Liver (tissue), 9 donors: ENCODE data around the gene CMC1. TPM values are rescaled to one million over a fixed set of nuclear protein-coding genes. Genes with fewer than 3 reads are reported as not detected.

Source experiments
- DNase-seq: peaks from one replicate; pipeline ENCODE4 v3.0.0-alpha.2; 2017; ENCODE audit warnings: low spot score
- H3K27ac ChIP-seq, 2 donors: one replicate each; pipeline ENCODE4 v1.7.0; 2013; ENCODE audit warnings: inconsistent platforms in 2 of 2, low read length in 2 of 2, control low read depth in 1 of 2, low read depth in 1 of 2, mild to moderate bottlenecking in 1 of 2
- H3K27me3 ChIP-seq, 4 donors: one replicate each; pipeline versions ENCODE4 v1.6.1 to v1.7.0; 2013; ENCODE audit warnings: low read length in 3 of 4, inconsistent platforms in 1 of 4, mild to moderate bottlenecking in 1 of 4, moderate library complexity in 1 of 4; ENCODE audit not compliant: control insufficient read depth in 4 of 4, insufficient read depth in 4 of 4
- H3K36me3 ChIP-seq, 4 donors: one replicate each; pipeline versions ENCODE4 v1.6.1 to v1.7.0; 2013; ENCODE audit warnings: low read length in 3 of 4, mild to moderate bottlenecking in 3 of 4, low read depth in 1 of 4, moderate library complexity in 1 of 4; ENCODE audit not compliant: control insufficient read depth in 4 of 4, insufficient read depth in 3 of 4
- H3K4me1 ChIP-seq, 4 donors: one replicate each; pipeline versions ENCODE4 v1.6.1 to v1.7.0; 2013; ENCODE audit warnings: low read length in 3 of 4, mild to moderate bottlenecking in 3 of 4, moderate library complexity in 1 of 4; ENCODE audit not compliant: control insufficient read depth in 4 of 4, insufficient read depth in 4 of 4
- H3K4me3 ChIP-seq, 3 donors: one replicate each; pipeline versions ENCODE4 v1.6.1 to v1.7.0; 2013; ENCODE audit warnings: low read length in 3 of 3, control low read depth in 1 of 3, low read depth in 1 of 3, mild to moderate bottlenecking in 1 of 3
- H3K9ac ChIP-seq, 2 donors: one replicate each; pipeline ENCODE4 v1.7.0; 2013; ENCODE audit warnings: low read length in 2 of 2, mild to moderate bottlenecking in 2 of 2, moderate library complexity in 2 of 2, control low read depth in 1 of 2, low read depth in 1 of 2
- H3K9me3 ChIP-seq, 4 donors: one replicate each; pipeline versions ENCODE4 v1.6.1 to v1.7.0; 2013; ENCODE audit warnings: low read length in 3 of 4; ENCODE audit not compliant: control insufficient read depth in 4 of 4
- CTCF ChIP-seq: fragments of 150-350 bp; IDR thresholded peaks from 2 replicates; pipeline ENCODE4 v1.5.1; 2017; ENCODE audit warnings: improper control_type of control experiment, low read depth, low read length; ENCODE audit not compliant: missing input control
- EGR1 ChIP-seq, 2 donors: IDR thresholded peaks; 2 replicates each; pipeline ENCODE4 v1.6.1; 2016 to 2018; ENCODE audit warnings: antibody characterized with exemption in 2 of 2, low read depth in 2 of 2
- FOXA1 ChIP-seq: IDR thresholded peaks from 2 replicates; pipeline ENCODE4 v1.6.1; 2016; ENCODE audit warnings: antibody characterized with exemption
- FOXA2 ChIP-seq: IDR thresholded peaks from 2 replicates; pipeline ENCODE4 v1.6.1; 2016; ENCODE audit warnings: antibody characterized with exemption
- HNF4A ChIP-seq, 2 donors: conservative IDR thresholded peaks; 2 replicates each; pipeline ENCODE4 v1.6.1; 2016; ENCODE audit warnings: antibody characterized with exemption in 2 of 2, mild to moderate bottlenecking in 2 of 2
- JUND ChIP-seq, 2 donors: IDR thresholded peaks; 2 replicates each; pipeline ENCODE4 v1.6.1; 2016; ENCODE audit warnings: antibody characterized with exemption in 2 of 2
- TAF1 ChIP-seq: conservative IDR thresholded peaks from 2 replicates; pipeline ENCODE4 v1.6.1; 2016; ENCODE audit warnings: antibody characterized with exemption, mild to moderate bottlenecking
- WGBS: extraction: QIAGEN DNeasy Blood & Tissue Kit; methylation state at CpG from one replicate; pipeline ENCODE4 v1.1.7; 2013; 5-methylcytosine and 5-hydroxymethylcytosine counted together
- polyA plus RNA-seq, 2 donors: library from polyadenylated mRNA; stranded (reverse) in 1 of 2; unstranded in 1 of 2; fragments of 200-250 nt in 1 of 2; fragments of >200 nt in 1 of 2; fragmentation: Nextera tagmentation in 1 of 2; extraction: Ambion mirVana in 1 of 2; gene quantifications; one replicate each; pipeline versions ENCODE4 v1.2.1 to v1.2.3, GENCODE V29; 2013 to 2015
- total RNA-seq, 2 donors: library from RNA; depleted of rRNA; stranded (reverse); fragments of >200 nt; gene quantifications; one replicate each; pipeline ENCODE4 v1.2.3, GENCODE V29; 2014
- TF ChIP-seq, protein P1 (sequence below): IDR thresholded peaks from 2 replicates; pipeline ENCODE4 v1.6.1; 2016; ENCODE audit warnings: antibody characterized with exemption
- TF ChIP-seq, protein P2 (sequence below): IDR thresholded peaks from 2 replicates; pipeline ENCODE4 v1.6.1; 2016; ENCODE audit warnings: antibody characterized with exemption
- TF ChIP-seq, protein P3 (sequence below): IDR thresholded peaks from 2 replicates; pipeline ENCODE4 v1.6.1; 2016; ENCODE audit warnings: antibody characterized with exemption
- donor health status: healthy.
- donor health status: healthy.
- donor health status: healthy.
- donor health status: healthy.
- donor health status: healthy.

Gene CMC1
- total and polyA plus RNA-seq, 4 donors = 4.2 to 58.4 (median 15.6) TPM

DNA sequence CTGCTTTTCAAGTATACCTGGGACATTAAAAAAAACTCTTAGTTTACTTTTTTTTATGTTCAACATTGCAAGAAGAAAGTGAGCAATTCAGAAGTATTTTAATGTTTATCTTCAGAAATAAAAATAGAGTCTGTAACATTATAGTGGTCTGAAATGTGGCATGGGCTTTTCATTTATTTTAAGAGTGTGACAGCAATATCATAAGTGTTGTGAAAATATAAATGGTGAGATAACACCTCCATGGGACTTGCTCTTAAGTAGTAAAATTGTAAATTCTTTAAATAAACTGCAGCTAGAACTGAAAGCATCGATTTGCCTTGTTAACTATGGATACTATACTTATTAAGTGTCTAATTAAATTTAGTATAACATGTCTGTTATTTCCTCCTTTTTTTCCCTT is 58.3 kb downstream of the CMC1 start:
- no peaks in the 10 kb centered on the region for H3K4me1 ChIP-seq
- H3K27ac ChIP-seq = no peak overlapping the region
- no peak overlapping the region for H3K9ac ChIP-seq
- no peak overlapping the region for H3K4me3 ChIP-seq
- DNase-seq = no peak
- 98% methylated on average over 1 of the region's 1 CpG for WGBS
- TF ChIP-seq FOXA2 = no peak
- no peaks in the 10 kb centered on the region for H3K36me3 ChIP-seq
- H3K9me3 ChIP-seq = no peaks in the 10 kb centered on the region
- no peaks in the 10 kb centered on the region for H3K27me3 ChIP-seq

- H3K27me3 ChIP-seq = no peaks in the 10 kb centered on the region
- H3K9me3 ChIP-seq = no peaks in the 10 kb centered on the region
- H3K4me1 ChIP-seq = no peaks in the 10 kb centered on the region
- no peaks in the 10 kb centered on the region for H3K36me3 ChIP-seq
- DNase-seq = no peak
- TF ChIP-seq, protein P1, sequence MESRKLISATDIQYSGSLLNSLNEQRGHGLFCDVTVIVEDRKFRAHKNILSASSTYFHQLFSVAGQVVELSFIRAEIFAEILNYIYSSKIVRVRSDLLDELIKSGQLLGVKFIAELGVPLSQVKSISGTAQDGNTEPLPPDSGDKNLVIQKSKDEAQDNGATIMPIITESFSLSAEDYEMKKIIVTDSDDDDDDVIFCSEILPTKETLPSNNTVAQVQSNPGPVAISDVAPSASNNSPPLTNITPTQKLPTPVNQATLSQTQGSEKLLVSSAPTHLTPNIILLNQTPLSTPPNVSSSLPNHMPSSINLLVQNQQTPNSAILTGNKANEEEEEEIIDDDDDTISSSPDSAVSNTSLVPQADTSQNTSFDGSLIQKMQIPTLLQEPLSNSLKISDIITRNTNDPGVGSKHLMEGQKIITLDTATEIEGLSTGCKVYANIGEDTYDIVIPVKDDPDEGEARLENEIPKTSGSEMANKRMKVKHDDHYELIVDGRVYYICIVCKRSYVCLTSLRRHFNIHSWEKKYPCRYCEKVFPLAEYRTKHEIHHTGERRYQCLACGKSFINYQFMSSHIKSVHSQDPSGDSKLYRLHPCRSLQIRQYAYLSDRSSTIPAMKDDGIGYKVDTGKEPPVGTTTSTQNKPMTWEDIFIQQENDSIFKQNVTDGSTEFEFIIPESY = no peak
- TF ChIP-seq JUND (IDR thresholded peaks at IDR 0.05) (no peak), HNF4A (conservative IDR thresholded peaks at IDR 0.05) (no peak), TAF1 (no peak), CTCF (no peak), EGR1 (IDR thresholded peaks at IDR 0.05; ENCODE audit: low read depth in 2 of 2) (no peak)
- TF ChIP-seq, protein P2, sequence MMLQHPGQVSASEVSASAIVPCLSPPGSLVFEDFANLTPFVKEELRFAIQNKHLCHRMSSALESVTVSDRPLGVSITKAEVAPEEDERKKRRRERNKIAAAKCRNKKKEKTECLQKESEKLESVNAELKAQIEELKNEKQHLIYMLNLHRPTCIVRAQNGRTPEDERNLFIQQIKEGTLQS = no peak
- H3K27ac ChIP-seq = no peak overlapping the region
- H3K9ac ChIP-seq = no peak overlapping the region
- no peak overlapping the region for H3K4me3 ChIP-seq
- 93% methylated on average over 5 of the region's 5 CpGs for WGBS
Measured at GRCh38 chr3:28300345-28300962, 59.0 kb downstream of the CMC1 start.

- TF ChIP-seq FOXA1 = no peak
- no peaks in the 10 kb centered on the region for H3K4me1 ChIP-seq
- no peaks in the 10 kb centered on the region for H3K27me3 ChIP-seq
- no peaks in the 10 kb centered on the region for H3K36me3 ChIP-seq
- no peak for DNase-seq
- WGBS = 91% methylated on average over 4 of the region's 4 CpGs
- H3K9ac ChIP-seq = no peak overlapping the region
- H3K4me3 ChIP-seq = no peak overlapping the region
- no peak overlapping the region for H3K27ac ChIP-seq
- H3K9me3 ChIP-seq = no peaks in the 10 kb centered on the region
Measured at GRCh38 chr3:28301688-28302087, 60.3 kb downstream of the CMC1 start.

DNA sequence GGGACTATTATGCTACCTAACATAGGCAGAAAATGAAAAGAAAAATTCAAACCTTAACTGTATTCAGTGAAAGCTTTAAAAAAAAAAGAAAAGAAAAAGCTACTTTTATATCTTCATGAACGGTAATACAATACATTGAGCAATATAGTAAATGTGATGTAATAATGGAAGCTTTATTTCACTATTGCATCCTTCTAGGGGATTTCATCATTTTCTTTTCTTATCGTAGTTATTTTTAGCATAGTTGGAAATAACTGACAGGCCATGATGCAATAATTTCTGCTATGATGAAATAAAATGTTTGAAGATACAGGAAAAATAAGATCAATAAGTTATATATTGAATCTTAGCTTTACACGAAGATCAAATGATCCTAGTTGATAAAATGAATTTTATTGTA is 66.8 kb downstream of the CMC1 start:
- H3K4me1 ChIP-seq = no peaks in the 10 kb centered on the region
- no peaks in the 10 kb centered on the region for H3K9me3 ChIP-seq
- no peaks in the 10 kb centered on the region for H3K27me3 ChIP-seq
- TF ChIP-seq, protein P3, sequence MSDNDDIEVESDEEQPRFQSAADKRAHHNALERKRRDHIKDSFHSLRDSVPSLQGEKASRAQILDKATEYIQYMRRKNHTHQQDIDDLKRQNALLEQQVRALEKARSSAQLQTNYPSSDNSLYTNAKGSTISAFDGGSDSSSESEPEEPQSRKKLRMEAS = no peak
- TF ChIP-seq, protein P2 = peak; percentile 70
- H3K4me3 ChIP-seq = no peak overlapping the region
- H3K27ac ChIP-seq = no peak overlapping the region
- H3K9ac ChIP-seq = no peak overlapping the region
- no peaks in the 10 kb centered on the region for H3K36me3 ChIP-seq
- 52% methylated on average over 3 of the region's 3 CpGs for WGBS
- no peak for DNase-seq
